GM12878 (cell line): ENCODE results near the gene RTN4R. TPM values are rescaled to one million over a fixed set of nuclear protein-coding genes. Genes with fewer than 3 reads are reported as not detected.

Source experiments
- ATAC-seq: fragments of 200-7000 bp; cut with Tn5 transposase; 3 replicates; pipeline ENCODE4 v1.9.1; 2020; ENCODE audit warnings: mild to moderate bottlenecking, moderate library complexity
- BruUV-seq: library from RNA; stranded (reverse); fragments of 400-500 nt; replicated peaks from 2 replicates; lab custom pipeline; 2021; lab: Mats Ljungman, UMichigan
- CTCF ChIA-PET: fragments of 300-600 bp; sonication (Branson Sonifier 250); formaldehyde crosslinking; extraction: SDS; loops from one replicate; lab custom pipeline; 2021; ENCODE audit warnings: inconsistent platforms; lab: Yijun Ruan, JAX
- POLR2A ChIA-PET: fragments of 350-600 bp; formaldehyde crosslinking; extraction: SDS; loops from one replicate; lab custom pipeline; 2021; ENCODE audit warnings: inconsistent platforms; lab: Charles Lee
- RAD21 ChIA-PET: fragments of 300-600 bp; sonication (Branson Sonifier 250); formaldehyde crosslinking; loops from one replicate; lab custom pipeline; 2023; ENCODE audit warnings: antibody characterized with exemption; ENCODE audit not compliant: unreplicated experiment; lab: Charles Lee
- SMC1A ChIA-PET: fragments of 300-600 bp; sonication (Branson Sonifier 250); formaldehyde crosslinking; loops from one replicate; lab custom pipeline; 2023; ENCODE audit not compliant: unreplicated experiment, uncharacterized antibody; lab: Charles Lee
- DNase-seq: peaks from one replicate; pipeline ENCODE4 v3.0.0-alpha.2; 2011; ENCODE audit warnings: low read depth, low spot score
- FAIRE-seq: peaks from 3 replicates; lab custom pipeline; 2011; peaks lifted over from hg19 to GRCh38; lab: Jason Lieb, UNC
- H2AFZ ChIP-seq: 2 replicates; pipeline ENCODE4 v1.6.0; 2011; ENCODE audit warnings: low read depth, low read length, control low read depth; ENCODE audit not compliant: control insufficient read depth
- H3K27ac ChIP-seq: 2 replicates; pipeline ENCODE4 v1.5.1; 2011; ENCODE audit warnings: control low read depth; ENCODE audit not compliant: control insufficient read depth, insufficient read depth
- H3K27me3 ChIP-seq, 2 experiments: replicated peaks in 1 of 2; 2 replicates each; pipeline versions ENCODE4 v1.6.0 to v1.6.1; 2011; ENCODE audit warnings: low read length in 1 of 2; ENCODE audit not compliant: control insufficient read depth in 2 of 2, insufficient read depth in 2 of 2
- H3K36me3 ChIP-seq, 2 experiments: 2 replicates each; pipeline ENCODE4 v1.5.1; 2011; ENCODE audit warnings: low read length in 1 of 2; ENCODE audit not compliant: control insufficient read depth in 2 of 2, insufficient read depth in 2 of 2
- H3K4me1 ChIP-seq: 2 replicates; pipeline ENCODE4 v1.6.1; 2011; ENCODE audit warnings: mild to moderate bottlenecking, low read length, moderate library complexity, mixed read lengths; ENCODE audit not compliant: control insufficient read depth, insufficient read depth
- H3K4me2 ChIP-seq: 2 replicates; pipeline ENCODE4 v1.6.0; 2011; ENCODE audit warnings: control low read depth; ENCODE audit not compliant: control insufficient read depth, insufficient read depth
- H3K4me3 ChIP-seq: fragments of 200-600 bp; sonication (generic); 2 replicates; pipeline ENCODE4 v1.5.1; 2016
- H3K79me2 ChIP-seq: 2 replicates; pipeline ENCODE4 v1.6.0; 2011; ENCODE audit warnings: low read length; ENCODE audit not compliant: control insufficient read depth, insufficient read depth
- H3K9ac ChIP-seq: 2 replicates; pipeline ENCODE4 v1.8.0; 2011; ENCODE audit warnings: low read length, control low read depth, mixed read lengths; ENCODE audit not compliant: control insufficient read depth, insufficient read depth
- H3K9me3 ChIP-seq: replicated peaks from 3 replicates; pipeline ENCODE4 v1.5.1; 2011; ENCODE audit warnings: mild to moderate bottlenecking, low read length; ENCODE audit not compliant: control insufficient read depth, insufficient read depth
- H4K20me1 ChIP-seq: 2 replicates; pipeline ENCODE4 v1.6.0; 2011; ENCODE audit not compliant: control insufficient read depth, insufficient read depth
- BRCA1 ChIP-seq: IDR thresholded peaks from 2 replicates; pipeline ENCODE4 v1.6.1; 2011; ENCODE audit warnings: low read depth, low read length, improper control_type of control experiment
- CREB1 ChIP-seq: IDR thresholded peaks from 2 replicates; pipeline ENCODE4 v1.6.1; 2012; ENCODE audit warnings: low read depth, mild to moderate bottlenecking, inconsistent platforms
- DPF2 ChIP-seq: fragments of 450-650 bp; IDR thresholded peaks from 2 replicates; pipeline ENCODE4 v1.6.1; 2017; ENCODE audit warnings: mild to moderate bottlenecking
- FOXK2 ChIP-seq: fragments of 450-650 bp; IDR thresholded peaks from 2 replicates; pipeline ENCODE4 v1.6.1; 2017; ENCODE audit warnings: mild to moderate bottlenecking, moderate library complexity
- HDAC6 ChIP-seq: fragments of 200-600 bp; sonication (generic); IDR thresholded peaks from one replicate; pipeline ENCODE4 v1.8.0; 2017; ENCODE audit warnings: antibody characterized with exemption; ENCODE audit not compliant: unreplicated experiment
- IKZF1 ChIP-seq: fragments of 450-650 bp; conservative IDR thresholded peaks from 2 replicates; pipeline ENCODE4 v1.6.1; 2017; ENCODE audit warnings: antibody characterized with exemption, mild to moderate bottlenecking
- KAT2A ChIP-seq: conservative IDR thresholded peaks from 2 replicates; pipeline ENCODE4 v1.6.1; 2011; ENCODE audit warnings: low read depth, low read length; ENCODE audit not compliant: control insufficient read depth
- KLF5 ChIP-seq: fragments of 450-650 bp; IDR thresholded peaks from 2 replicates; pipeline ENCODE4 v1.6.1; 2014; ENCODE audit warnings: mild to moderate bottlenecking; ENCODE audit not compliant: partially characterized antibody
- PAX5 ChIP-seq: IDR thresholded peaks from 2 replicates; pipeline ENCODE4 v1.6.1; 2011; ENCODE audit warnings: low read depth, low read length, borderline replicate concordance
- SIN3A ChIP-seq: IDR thresholded peaks from 2 replicates; pipeline ENCODE4 v1.6.1; 2012; ENCODE audit warnings: low read depth, low read length, improper control_type of control experiment
- SMAD1 ChIP-seq: fragments of 450-650 bp; IDR thresholded peaks from 2 replicates; pipeline ENCODE4 v1.6.1; 2018; ENCODE audit warnings: mild to moderate bottlenecking, low read depth; ENCODE audit not compliant: partially characterized antibody
- SMAD5 ChIP-seq: IDR thresholded peaks from 2 replicates; pipeline ENCODE4 v1.6.1; 2016; ENCODE audit warnings: antibody characterized with exemption, low read depth
- WGBS: methylation state at CpG from one replicate; pipeline ENCODE4 v1.1.6; 2016; ENCODE audit warnings: low lambda C conversion rate; ENCODE audit not compliant: insufficient replicate concordance, insufficient coverage; ENCODE audit errors: missing lambda C conversion rate; 5-methylcytosine and 5-hydroxymethylcytosine counted together
- in situ Hi-C: fragments of 300-500 bp; cut with MboI; formaldehyde crosslinking; loops from 9 replicates; pipeline ENCODE4 v1.14.3; 2018; ENCODE audit warnings: mixed read lengths
- intact Hi-C: fragments of 100-400 bp; cut with micrococcal nuclease; formaldehyde crosslinking; loops from one replicate; pipeline ENCODE4 v1.14.2; 2022; ENCODE audit not compliant: unreplicated experiment
- polyA plus RNA-seq, 11 experiments: library from polyadenylated mRNA; depleted of rRNA in 4 of 11; unstranded in 6 of 11; stranded (reverse) in 5 of 11; fragments of >200 nt; fragmentation: Nextera tagmentation in 4 of 11; fragmentation: Illumina TruSeq in 1 of 11; extraction: Ambion mirVana in 4 of 11; extraction: Trizol in 1 of 11; gene quantifications; 1 replicate in 1 of 11; 2 replicates in 10 of 11; pipeline versions ENCODE4 v1.2.1 to v1.2.3, GENCODE V29; 2011 to 2016; ENCODE audit warnings: inconsistent platforms in 2 of 11, missing spikeins in 2 of 11, low read depth in 1 of 11
- total RNA-seq, 4 experiments: library from RNA; depleted of rRNA in 3 of 4; stranded (reverse); fragments of >200 nt in 3 of 4; fragmentation: Illumina TruSeq in 1 of 4; extraction: Trizol in 1 of 4; gene quantifications; 2 replicates each; pipeline versions ENCODE4 v1.2.1 to v1.2.3, GENCODE V29; 2013 to 2021
- TF ChIP-seq, protein P1 (sequence below): IDR thresholded peaks from 2 replicates; pipeline ENCODE4 v1.6.1; 2012; ENCODE audit warnings: low read depth, low read length, improper control_type of control experiment
- TF ChIP-seq, protein P2 (sequence below): fragments of 450-650 bp; IDR thresholded peaks from 2 replicates; pipeline ENCODE4 v1.6.1; 2017; ENCODE audit warnings: borderline replicate concordance
- TF ChIP-seq, protein P3 (sequence below): IDR thresholded peaks from 2 replicates; pipeline ENCODE4 v1.6.1; 2012; ENCODE audit warnings: mild to moderate bottlenecking, low read depth, low read length
- TF ChIP-seq, protein P4 (sequence below): fragments of 450-650 bp; IDR thresholded peaks from 2 replicates; pipeline ENCODE4 v1.6.1; 2017; ENCODE audit warnings: low read depth, mild to moderate bottlenecking, moderate library complexity
- TF ChIP-seq, protein P5 (sequence below): IDR thresholded peaks from 2 replicates; pipeline ENCODE4 v1.6.1; 2011; ENCODE audit warnings: low read depth, mild to moderate bottlenecking, low read length, moderate library complexity, borderline replicate concordance; ENCODE audit errors: extremely low read depth

The RTN4R gene
- total and polyA plus RNA-seq, 10 of the 15 experiments (the other 5 are each of a cell fraction or from before 2014, with no cell fraction given) = 0.03 to 1.0 (median 0.60) TPM; not detected in 2

DNA sequence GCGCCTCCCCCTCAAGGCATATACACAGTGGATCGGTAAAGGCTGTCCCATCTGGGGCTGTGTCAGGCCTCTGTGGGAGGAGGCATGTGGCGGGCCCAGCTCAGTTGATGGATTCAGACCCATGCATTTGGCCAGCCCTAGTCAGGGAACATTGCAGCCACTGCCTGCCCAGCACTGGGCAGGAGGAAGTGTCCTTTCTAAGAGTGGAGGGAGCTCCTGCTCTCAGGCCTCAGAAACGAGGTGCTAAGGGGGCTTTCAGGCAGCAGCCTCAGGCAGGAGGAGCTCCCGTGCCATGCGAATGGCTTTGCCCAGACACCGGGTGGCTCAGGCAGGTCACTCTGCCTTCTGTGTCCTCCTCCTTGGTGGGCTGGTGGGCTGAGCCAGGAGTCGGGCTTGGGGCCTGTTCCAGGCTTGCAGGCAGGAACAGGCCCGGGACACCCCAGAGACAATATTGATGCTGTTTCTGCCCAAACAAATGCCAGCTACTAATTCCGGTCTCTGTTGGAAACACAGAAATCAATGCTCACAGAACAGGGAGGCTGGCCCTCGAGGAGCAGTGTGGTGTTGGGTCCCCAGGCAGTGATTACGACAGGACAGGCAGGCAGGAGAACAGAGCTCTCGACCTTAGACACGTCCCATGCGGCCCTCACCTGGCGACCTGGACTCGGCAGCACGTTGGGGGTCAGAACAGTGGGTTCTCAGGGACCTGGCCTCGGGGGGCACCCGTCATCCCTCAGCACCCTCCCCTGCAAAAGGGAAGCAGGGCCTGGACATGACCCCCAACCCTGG lies 75.0 kb downstream of the RTN4R start:
- in situ Hi-C loops (no loop called here), intact Hi-C loops (no loop called here)
- no peaks in the 10 kb centered on the region for H3K36me3 ChIP-seq
- SMC1A ChIA-PET = no interaction called here
- no peaks in the 10 kb centered on the region for H3K79me2 ChIP-seq
- RAD21 ChIA-PET = interaction anchor here (0.9 to 1.7 kb wide), 4 partner anchors 17 to 93 kb away, joined by 3 to 4 read pairs (median 3); no protein-coding TSS in a partner anchor
- no peaks in the 10 kb centered on the region; a peak in 2 of 4 replicates for H3K27me3 ChIP-seq
- no peaks in the 10 kb centered on the region for H3K9me3 ChIP-seq
- no peak overlapping the region for H3K9ac ChIP-seq
- no peaks in the 10 kb centered on the region for H3K4me1 ChIP-seq
- DNase-seq (no peak), FAIRE-seq (no peak), ATAC-seq (peak; percentile 39; the same call in 1 of the 3 replicates)
- H3K4me3 ChIP-seq = no peak overlapping the region
- no peak overlapping the region for H3K4me2 ChIP-seq
- H3K27ac ChIP-seq = no peak overlapping the region
- no peak overlapping the region for H2AFZ ChIP-seq
- POLR2A ChIA-PET = interaction anchor here (0.6 kb wide), 1 partner anchor 747 kb away, joined by 5 read pairs; no protein-coding TSS in a partner anchor
- no peaks in the 10 kb centered on the region for H4K20me1 ChIP-seq
- 28% methylated on average over 20 of the region's 20 CpGs for WGBS
- BruUV-seq = no TSS peak
- CTCF ChIA-PET = interaction anchor here (0.7 to 0.8 kb wide), 2 partner anchors 18 to 36 kb away, joined by 3 to 4 read pairs; no protein-coding TSS in a partner anchor
- TF ChIP-seq, protein P1, sequence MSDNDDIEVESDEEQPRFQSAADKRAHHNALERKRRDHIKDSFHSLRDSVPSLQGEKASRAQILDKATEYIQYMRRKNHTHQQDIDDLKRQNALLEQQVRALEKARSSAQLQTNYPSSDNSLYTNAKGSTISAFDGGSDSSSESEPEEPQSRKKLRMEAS = no peak
- TF ChIP-seq HDAC6 (no peak), KLF5 (no peak), KAT2A (no peak), SMAD1 (no peak), IKZF1 (no peak), SIN3A (no peak), PAX5 (no peak), DPF2 (no peak), BRCA1 (no peak), FOXK2 (no peak), CREB1 (no peak), SMAD5 (no peak)
- TF ChIP-seq, protein P2, sequence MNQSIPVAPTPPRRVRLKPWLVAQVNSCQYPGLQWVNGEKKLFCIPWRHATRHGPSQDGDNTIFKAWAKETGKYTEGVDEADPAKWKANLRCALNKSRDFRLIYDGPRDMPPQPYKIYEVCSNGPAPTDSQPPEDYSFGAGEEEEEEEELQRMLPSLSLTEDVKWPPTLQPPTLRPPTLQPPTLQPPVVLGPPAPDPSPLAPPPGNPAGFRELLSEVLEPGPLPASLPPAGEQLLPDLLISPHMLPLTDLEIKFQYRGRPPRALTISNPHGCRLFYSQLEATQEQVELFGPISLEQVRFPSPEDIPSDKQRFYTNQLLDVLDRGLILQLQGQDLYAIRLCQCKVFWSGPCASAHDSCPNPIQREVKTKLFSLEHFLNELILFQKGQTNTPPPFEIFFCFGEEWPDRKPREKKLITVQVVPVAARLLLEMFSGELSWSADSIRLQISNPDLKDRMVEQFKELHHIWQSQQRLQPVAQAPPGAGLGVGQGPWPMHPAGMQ = no peak
- TF ChIP-seq, protein P3, sequence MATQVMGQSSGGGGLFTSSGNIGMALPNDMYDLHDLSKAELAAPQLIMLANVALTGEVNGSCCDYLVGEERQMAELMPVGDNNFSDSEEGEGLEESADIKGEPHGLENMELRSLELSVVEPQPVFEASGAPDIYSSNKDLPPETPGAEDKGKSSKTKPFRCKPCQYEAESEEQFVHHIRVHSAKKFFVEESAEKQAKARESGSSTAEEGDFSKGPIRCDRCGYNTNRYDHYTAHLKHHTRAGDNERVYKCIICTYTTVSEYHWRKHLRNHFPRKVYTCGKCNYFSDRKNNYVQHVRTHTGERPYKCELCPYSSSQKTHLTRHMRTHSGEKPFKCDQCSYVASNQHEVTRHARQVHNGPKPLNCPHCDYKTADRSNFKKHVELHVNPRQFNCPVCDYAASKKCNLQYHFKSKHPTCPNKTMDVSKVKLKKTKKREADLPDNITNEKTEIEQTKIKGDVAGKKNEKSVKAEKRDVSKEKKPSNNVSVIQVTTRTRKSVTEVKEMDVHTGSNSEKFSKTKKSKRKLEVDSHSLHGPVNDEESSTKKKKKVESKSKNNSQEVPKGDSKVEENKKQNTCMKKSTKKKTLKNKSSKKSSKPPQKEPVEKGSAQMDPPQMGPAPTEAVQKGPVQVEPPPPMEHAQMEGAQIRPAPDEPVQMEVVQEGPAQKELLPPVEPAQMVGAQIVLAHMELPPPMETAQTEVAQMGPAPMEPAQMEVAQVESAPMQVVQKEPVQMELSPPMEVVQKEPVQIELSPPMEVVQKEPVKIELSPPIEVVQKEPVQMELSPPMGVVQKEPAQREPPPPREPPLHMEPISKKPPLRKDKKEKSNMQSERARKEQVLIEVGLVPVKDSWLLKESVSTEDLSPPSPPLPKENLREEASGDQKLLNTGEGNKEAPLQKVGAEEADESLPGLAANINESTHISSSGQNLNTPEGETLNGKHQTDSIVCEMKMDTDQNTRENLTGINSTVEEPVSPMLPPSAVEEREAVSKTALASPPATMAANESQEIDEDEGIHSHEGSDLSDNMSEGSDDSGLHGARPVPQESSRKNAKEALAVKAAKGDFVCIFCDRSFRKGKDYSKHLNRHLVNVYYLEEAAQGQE = no peak
- TF ChIP-seq, protein P4, sequence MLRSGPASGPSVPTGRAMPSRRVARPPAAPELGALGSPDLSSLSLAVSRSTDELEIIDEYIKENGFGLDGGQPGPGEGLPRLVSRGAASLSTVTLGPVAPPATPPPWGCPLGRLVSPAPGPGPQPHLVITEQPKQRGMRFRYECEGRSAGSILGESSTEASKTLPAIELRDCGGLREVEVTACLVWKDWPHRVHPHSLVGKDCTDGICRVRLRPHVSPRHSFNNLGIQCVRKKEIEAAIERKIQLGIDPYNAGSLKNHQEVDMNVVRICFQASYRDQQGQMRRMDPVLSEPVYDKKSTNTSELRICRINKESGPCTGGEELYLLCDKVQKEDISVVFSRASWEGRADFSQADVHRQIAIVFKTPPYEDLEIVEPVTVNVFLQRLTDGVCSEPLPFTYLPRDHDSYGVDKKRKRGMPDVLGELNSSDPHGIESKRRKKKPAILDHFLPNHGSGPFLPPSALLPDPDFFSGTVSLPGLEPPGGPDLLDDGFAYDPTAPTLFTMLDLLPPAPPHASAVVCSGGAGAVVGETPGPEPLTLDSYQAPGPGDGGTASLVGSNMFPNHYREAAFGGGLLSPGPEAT = no peak
- TF ChIP-seq, protein P5, sequence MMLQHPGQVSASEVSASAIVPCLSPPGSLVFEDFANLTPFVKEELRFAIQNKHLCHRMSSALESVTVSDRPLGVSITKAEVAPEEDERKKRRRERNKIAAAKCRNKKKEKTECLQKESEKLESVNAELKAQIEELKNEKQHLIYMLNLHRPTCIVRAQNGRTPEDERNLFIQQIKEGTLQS = no peak
